HG02885 (cell line): ENCODE results near the gene PHLPP2.
A peak's percentile ranks its signal among the peaks of the same experiment; 100 is the strongest.
"Not testable (repeated sequence)": the region's sequence is repeated elsewhere in the genome, so short reads cannot be mapped to it uniquely, and the experiment has no call there.

Experiments
- ATAC-seq: cut with Tn5 transposase; IDR thresholded peaks from one replicate; pipeline ENCODE4 v1.9.1; 2021; ENCODE audit warnings: mild to moderate bottlenecking; ENCODE audit not compliant: unreplicated experiment, poor library complexity

PHLPP2 gene

DNA sequence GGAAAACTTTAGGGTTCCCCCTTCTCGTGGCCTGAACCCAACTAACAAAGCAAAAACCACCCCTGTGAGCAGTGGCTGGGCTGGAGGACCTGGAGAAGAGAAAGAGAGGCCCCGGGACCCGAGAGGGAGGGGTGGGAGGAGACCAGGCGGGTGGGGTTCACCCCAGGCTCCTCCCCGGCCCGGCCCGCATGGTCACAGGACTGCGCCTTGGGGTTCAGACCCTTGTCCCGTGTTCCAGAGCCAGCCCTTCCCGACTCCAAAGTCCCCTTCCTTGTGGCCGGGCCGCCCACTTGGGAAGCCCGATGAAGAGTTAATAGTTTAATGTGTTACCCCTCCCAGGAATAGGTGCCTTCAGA lies 97.7 kb downstream of the PHLPP2 start:
- ATAC-seq, result no peak

DNA sequence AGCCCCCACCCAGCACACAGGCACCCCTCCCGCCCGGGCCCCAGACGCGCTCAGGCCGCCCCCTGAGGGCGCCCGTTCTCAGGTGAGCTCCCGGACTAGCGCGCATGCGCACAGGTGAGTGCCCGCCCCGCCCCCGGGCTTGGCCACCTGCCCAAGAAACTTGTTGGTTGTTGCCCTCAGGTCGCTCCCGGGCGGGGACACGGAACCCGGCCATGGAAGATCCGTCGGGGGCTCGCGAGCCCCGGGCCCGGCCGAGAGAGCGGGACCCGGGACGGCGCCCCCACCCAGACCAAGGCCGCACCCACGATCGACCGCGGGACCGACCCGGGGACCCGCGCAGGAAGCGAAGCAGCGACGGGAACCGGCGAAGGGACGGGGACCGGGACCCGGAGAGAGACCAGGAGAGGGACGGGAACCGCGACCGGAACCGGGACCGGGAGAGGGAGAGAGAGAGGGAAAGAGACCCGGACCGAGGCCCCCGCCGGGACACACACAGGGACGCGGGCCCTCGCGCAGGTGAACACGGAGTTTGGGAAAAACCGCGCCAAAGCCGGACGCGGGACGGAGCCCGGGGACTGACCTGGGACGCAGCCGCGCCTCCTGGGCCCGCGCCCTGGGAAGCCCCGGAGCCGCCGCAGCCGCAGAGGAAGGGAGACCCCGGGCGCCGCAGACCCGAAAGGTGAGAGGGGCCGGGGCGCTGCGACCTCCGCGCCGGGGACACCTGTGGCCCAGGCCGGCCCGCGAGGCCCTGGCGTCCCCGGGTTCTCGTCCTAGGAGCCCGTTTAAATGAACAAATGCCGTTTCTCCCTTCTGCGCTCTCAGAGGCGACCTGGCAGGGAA lies 98.3 kb downstream of the PHLPP2 start, which contains the start of gene MARVELD3:
Gene MARVELD3, plus strand, starts transcription at position 167 of the 840 bp plus-strand sequence. Its CDS starts 46 bp downstream, at position 213.
- no peak for ATAC-seq

DNA sequence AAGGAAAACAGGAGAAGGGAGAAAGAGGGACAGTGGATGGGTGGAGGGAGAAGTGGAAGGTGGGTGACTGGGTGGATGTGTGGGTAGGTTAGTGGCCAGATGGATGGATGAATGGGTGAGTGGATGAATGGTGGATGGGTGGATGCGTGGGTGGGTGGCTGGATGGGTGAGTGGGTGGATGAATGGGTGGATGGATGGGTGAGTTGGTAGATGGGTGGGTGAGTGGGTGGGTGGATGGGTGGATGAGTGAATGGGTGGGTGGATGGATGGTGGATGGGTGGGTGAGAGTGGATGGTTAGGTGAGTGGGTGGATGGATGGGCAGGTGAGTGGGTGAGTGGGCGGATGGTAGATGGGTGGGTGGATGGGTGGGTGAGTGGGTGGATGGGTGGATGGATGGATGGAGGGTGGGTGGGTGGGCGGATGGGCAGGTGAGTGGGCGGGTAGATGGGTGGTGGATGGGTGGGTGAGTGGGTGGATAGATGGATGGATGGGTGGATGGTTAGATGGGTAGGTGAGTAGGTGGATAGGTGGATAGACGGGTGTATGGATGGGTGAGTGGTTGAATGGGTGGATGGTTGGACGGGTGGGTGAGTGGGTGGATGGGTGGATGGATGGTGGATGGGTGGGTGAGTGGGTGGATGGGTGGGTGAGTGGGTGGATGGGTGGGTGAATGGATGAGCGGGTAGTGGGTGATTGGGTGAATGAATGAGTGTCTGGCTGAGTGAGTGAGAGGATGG lies 99.2 kb downstream of the PHLPP2 start:
- no peak for ATAC-seq

DNA sequence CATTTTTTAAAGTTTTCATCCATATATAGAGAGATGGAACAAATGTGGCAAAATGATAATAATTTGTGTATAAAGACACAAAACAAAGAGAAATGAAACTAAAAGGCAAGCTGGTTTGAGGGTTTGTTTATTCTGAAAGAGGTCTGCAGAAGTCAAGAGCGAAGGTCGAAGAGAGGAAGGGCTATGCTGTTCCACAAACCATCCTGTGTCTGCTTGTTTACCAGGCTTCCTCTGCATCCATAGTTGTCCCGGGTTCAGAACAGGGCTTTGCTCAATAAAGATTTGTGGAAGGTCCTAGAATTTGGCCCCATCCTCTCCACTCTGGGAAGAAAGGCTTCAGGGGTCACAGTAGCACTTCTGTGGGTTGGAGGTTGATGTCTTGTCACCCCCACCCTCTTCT lies 100.9 kb downstream of the PHLPP2 start:
- no peak for ATAC-seq

DNA sequence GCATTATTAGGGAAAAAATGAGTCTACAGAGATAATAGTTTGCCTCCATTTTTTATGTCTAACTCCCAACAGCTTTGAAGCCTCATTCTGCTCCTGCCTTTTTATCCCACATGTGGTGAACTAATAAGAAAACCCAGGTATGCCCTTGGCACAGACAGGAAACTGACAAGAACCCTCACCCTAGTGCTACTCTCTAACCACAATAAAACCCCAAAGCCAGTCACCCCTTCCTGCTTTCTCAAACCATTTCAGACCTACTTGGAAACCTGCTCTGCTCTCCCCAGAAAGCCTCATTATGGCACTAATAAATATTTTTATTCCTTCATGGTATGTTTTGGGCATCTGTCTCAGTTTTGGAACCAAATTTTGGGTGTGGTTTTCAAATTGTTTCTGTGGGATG lies 102.4 kb downstream of the PHLPP2 start:
- no peak for ATAC-seq

DNA sequence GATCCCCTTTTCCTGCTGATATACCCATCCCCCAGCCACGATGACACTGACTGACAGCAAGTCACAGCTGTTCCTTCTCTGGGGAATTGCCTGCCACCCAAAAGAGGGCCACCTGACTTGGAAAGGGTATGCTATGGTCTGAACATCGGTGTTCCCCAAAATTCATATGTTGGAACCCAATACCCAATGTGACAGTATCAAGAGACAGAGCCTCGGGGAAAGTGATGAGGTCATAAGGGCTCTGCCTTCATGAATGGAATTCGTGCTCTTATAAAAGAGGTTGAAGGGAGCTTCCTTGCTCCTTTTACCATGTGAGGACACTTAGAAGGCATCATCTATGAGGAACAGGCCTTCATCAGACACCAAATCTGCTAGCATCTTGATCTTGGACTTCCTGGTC lies 106.1 kb downstream of the PHLPP2 start:
- ATAC-seq, result no peak

DNA sequence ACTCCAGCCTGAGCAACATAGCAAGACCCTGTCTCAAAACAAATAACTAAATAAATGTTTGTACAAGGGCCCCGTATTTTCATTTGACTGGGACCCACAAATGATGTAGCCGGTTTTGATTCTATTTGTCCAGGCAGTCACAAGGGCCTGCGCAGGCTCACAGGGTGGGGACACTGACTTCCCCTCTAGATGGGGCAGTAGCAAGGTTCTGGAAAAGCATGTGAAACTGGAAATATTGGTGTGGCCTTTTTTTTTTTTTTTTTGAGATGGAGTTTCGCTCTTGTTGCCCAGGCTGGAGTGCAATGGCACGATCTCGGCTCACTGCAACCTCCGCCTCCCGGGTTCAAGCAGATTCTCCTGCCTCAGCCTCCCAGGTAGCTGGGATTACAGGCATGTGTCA lies 109.5 kb downstream of the PHLPP2 start:
- ATAC-seq, result not testable (repeated sequence)

DNA sequence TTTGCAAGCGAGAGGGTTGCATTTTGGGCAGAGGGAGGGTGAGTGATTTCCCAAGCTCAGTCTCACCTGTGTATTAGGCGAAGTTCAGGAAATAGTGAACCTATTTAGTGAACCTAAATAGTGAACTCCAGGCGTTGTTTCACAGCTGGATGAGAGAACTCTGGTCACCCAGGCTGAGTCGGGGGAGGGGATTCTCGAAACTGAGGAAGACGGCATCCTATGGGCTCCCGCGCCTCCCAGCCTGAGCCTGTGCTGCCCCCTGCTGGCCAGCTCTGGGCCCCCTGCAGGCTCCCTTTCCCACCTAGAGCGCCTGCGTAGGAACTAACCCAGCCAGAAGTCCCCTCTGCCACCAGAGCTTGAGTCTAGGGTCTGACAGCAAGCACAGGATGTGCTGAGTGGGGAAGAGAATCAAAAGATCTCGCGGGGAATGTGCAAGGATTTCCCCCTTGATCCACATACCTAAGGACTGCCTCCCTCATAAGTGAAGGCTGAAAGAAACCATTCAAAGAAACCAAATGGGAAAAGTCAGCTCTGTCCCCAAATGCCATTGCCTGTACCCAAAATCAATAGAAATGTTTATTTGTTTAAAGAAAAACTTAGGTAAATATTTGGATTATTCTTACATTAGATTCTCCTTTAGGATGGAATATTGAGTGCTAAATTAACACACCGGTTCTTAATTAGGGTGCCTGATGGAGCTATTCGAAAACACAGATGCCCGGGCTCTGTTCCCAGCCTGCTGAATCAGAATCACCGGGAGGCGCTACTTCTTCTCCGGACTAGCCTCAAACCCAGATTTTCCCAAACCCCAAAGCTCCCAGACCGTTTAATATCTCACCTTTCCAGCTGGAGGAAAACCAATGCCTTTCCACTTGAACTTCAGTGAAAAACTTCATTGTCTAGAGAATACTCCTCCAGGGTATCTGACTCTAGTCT lies 113.3 kb downstream of the PHLPP2 start:
- ATAC-seq, result peak; percentile 61

DNA sequence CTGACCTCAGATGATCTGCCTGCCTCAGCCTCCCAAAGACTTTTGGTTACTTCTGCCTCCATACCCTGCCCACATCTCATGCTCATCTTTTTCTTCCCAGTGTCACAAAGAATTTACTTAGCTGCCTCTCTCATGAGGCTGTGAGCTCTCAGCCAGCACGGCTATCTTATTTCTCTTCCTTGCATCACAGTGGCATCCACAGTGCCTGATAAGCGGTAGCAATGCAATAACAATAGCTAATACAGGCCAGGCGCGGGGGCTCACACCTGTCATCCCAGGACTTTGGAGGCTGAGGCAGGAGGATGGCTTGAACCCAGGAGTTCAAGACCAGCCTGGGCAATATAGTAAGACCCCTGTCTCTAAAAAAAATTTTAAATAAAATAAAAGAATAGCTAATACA lies 114.1 kb downstream of the PHLPP2 start:
- no peak for ATAC-seq

DNA sequence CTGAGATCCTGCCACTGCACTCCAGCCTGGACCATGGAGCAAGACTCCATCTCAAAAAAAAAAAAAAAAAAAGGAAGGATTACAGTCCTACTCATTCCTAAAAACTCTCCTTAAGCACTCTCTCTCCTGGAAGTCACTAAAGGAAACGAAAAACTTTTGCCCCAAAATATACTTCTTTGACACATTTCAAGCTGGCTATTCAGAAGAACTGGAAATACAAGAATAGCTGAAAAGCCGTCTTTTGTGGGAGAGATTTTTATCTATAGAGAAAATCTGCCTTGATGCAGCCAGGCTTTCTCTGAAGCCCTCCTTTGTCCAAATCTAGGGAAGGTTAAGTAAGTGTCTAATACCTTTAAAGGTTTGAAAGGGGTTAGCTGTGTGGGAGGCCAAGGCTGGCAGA lies 115.4 kb downstream of the PHLPP2 start:
- ATAC-seq, result no peak

DNA sequence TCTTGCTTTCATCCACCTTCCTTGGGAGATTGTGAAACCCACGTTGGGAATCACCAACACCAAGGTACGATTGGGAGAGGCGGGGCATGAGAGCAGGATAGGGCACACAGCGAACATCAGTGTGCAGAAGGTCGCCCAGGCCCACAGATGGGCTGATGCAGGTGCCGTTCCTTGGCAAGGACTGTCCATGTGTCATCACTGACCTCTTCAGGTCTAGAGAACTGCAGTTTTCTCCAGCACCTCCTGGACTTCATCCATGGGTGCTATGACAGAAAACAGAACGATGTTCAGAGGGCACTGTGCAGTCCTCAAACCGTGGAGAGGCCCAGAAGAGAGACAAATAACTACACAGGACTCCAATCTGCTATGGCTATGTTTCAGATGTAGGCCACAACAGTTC lies 123.7 kb downstream of the PHLPP2 start:
- ATAC-seq, result no peak

DNA sequence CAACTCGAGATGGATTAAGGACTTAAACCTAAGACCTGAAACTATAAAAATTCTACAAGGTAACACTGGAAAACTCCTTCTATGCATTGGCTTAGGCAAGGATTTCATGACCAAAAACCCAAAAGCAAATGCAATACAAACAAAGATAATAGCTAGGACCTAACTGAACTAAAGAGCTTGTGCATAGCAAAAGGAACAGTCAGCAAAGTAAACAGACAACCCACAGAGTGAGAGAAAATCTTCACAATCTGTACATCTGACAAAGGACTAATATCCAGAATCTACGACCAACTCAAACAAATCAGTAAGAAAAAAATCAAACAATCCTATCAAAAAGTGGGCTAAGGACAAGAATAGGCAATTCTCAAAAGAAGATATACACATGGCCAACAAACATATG lies 126.1 kb downstream of the PHLPP2 start:
- not testable (repeated sequence) for ATAC-seq

DNA sequence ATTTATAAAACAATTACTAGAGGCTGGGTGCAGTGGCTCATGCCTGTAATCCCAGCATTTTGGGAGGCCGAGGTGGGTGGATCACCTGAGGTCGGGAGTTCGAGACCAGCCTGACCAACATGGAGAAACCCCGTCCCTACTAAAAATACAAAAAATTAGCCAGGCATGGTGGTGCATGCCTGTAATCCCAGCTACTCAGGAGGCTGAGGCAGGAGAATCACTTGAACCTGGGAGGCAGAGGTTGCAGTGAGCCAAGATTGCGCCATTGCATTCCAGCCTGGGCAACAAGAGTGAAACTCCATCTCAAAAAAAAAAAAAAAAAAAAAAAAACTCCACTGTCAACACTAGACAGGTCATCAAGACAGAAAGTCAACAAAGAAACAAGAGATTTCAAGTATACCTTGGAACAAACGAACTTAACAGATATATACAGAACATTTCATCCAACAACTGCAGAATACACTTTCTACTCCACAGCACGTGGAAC lies 129.1 kb downstream of the PHLPP2 start:
- ATAC-seq, result not testable (repeated sequence)
